Bronchial epithelial cell (primary cell): Measurements from ENCODE around the gene ZNF14. TPM values are rescaled to one million over a fixed set of nuclear protein-coding genes. Genes with fewer than 3 reads are reported as not detected.

Experiments
- DNase-seq: peaks from one replicate; pipeline ENCODE4 v3.0.0-alpha.2; 2010; ENCODE audit warnings: low read depth
- FAIRE-seq: peaks from 2 replicates; lab custom pipeline; 2011; peaks lifted over from hg19 to GRCh38; lab: Jason Lieb, UNC
- H3K27me3 ChIP-seq: 2 replicates; pipeline ENCODE4 v1.5.1; 2011; ENCODE audit warnings: low read length; ENCODE audit not compliant: control insufficient read depth, insufficient read depth
- H3K36me3 ChIP-seq: 2 replicates; pipeline ENCODE4 v1.5.1; 2011; ENCODE audit warnings: low read length; ENCODE audit not compliant: control insufficient read depth, insufficient read depth
- H3K4me3 ChIP-seq: 2 replicates; pipeline ENCODE4 v1.5.1; 2011; ENCODE audit warnings: mild to moderate bottlenecking, low read depth, low read length, control low read depth
- total RNA-seq: library from RNA; depleted of rRNA; stranded (reverse); fragments of >200 nt; gene quantifications from 2 replicates; pipeline ENCODE4 v1.2.1, GENCODE V29; 2014
- TF ChIP-seq, protein P1 (sequence below): IDR thresholded peaks from 2 replicates; pipeline ENCODE4 v1.5.1; 2011; ENCODE audit warnings: mild to moderate bottlenecking, moderate library complexity, low read length, control low read depth, inconsistent platforms; ENCODE audit not compliant: insufficient read depth, severe bottlenecking

Gene ZNF14
- total RNA-seq, 1 donor from 2014 or later = 4.2 TPM

DNA sequence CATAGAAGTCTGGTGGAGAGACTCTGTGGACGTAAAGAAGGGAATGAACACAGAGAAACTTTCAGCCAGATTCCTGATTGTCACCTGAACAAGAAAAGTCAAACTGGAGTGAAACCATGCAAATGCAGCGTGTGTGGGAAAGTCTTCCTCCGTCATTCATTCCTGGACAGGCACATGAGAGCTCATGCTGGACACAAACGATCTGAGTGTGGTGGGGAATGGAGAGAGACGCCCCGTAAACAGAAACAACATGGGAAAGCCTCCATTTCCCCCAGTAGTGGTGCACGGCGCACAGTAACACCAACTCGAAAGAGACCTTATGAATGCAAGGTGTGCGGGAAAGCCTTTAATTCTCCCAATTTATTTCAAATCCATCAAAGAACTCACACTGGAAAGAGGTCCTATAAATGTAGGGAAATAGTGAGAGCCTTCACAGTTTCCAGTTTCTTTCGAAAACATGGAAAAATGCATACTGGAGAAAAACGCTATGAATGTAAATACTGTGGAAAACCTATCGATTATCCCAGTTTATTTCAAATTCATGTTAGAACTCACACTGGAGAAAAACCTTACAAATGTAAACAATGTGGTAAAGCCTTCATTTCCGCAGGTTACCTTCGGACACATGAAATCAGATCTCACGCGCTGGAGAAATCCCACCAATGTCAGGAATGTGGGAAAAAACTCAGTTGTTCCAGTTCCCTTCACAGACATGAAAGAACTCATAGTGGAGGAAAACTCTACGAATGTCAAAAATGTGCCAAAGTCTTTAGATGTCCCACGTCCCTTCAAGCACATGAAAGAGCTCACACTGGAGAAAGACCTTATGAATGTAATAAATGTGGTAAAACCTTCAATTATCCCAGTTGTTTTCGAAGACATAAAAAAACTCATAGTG is 53.5 kb downstream of the ZNF14 start:
- FAIRE-seq (no peak), DNase-seq (no peak)
- TF ChIP-seq, protein P1, sequence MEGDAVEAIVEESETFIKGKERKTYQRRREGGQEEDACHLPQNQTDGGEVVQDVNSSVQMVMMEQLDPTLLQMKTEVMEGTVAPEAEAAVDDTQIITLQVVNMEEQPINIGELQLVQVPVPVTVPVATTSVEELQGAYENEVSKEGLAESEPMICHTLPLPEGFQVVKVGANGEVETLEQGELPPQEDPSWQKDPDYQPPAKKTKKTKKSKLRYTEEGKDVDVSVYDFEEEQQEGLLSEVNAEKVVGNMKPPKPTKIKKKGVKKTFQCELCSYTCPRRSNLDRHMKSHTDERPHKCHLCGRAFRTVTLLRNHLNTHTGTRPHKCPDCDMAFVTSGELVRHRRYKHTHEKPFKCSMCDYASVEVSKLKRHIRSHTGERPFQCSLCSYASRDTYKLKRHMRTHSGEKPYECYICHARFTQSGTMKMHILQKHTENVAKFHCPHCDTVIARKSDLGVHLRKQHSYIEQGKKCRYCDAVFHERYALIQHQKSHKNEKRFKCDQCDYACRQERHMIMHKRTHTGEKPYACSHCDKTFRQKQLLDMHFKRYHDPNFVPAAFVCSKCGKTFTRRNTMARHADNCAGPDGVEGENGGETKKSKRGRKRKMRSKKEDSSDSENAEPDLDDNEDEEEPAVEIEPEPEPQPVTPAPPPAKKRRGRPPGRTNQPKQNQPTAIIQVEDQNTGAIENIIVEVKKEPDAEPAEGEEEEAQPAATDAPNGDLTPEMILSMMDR = no peak
- no peaks in the 10 kb centered on the region for H3K27me3 ChIP-seq
- no peak overlapping the region for H3K4me3 ChIP-seq
- H3K36me3 ChIP-seq = peaks cover 14% of the 10 kb centered on the region

DNA sequence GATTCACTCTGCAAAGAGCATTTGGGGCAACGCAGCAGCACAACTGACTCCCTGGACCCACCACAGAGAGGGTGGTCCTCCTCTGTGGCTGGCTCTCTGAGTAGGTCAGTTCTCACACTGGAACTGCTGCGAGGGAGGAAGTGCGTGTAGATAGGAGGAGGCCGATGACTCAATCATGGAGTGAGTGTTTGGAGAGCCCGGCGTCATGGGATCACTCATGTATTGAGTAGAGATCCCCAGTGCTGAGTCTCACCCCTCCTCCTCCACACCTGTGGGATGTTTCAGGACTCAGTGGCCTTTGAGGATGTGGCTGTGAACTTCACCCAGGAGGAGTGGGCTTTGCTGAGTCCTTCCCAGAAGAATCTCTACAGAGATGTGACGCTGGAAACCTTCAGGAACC is 55.3 kb downstream of the ZNF14 start:
- FAIRE-seq = no peak
- Histone ChIP-seq H3K27me3 (no peaks in the 10 kb centered on the region), H3K36me3 (peaks cover 14% of the 10 kb centered on the region), H3K4me3 (no peak overlapping the region)
- no peak for DNase-seq
- TF ChIP-seq, protein P1 = no peak

DNA sequence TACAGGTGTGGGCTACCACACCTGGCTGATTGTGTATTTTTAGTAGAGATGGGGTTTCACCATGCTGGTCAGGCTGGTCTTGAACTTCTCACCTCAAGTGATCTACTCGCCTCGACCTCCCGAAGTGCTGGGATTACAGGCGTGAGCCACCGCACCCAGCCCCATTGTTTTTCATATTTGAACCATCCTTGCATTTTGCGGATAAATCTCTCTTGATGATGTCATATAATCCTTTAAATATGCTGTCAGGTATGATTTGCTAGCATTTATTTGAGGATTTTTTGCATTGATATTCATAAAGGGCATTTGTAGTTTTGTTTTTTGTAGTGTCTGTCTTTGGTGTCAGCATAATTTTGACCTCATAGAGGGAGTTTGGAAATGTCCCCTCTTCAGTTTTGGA is 58.6 kb downstream of the ZNF14 start:
- TF ChIP-seq, protein P1 = no peak
- no peak overlapping the region for H3K4me3 ChIP-seq
- no peak for DNase-seq
- no peaks in the 10 kb centered on the region for H3K27me3 ChIP-seq
- FAIRE-seq = no peak
- peaks cover 12% of the 10 kb centered on the region for H3K36me3 ChIP-seq

DNA sequence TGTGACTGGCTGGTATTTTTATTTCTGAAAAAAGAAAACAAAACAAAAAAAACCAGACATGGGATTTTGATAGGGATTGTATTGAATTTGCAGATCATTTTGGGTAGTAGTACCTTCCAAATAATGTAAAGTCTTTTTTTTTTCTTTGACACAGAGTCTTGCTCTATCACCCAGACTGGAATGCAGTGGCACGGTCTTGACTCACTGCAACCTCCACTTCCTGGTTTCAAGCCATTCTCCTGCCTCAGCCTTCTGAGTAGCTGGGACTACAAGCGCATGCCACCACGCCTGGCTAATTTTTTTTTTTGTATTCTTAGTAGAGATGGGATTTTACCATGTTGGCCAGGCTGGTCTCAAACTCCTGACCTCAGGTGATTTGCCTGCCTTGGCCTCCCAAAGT is 60.1 kb downstream of the ZNF14 start:
- Histone ChIP-seq H3K36me3 (peaks cover 9% of the 10 kb centered on the region), H3K4me3 (no peak overlapping the region), H3K27me3 (no peaks in the 10 kb centered on the region)
- TF ChIP-seq, protein P1 = no peak
- DNase-seq = no peak
- FAIRE-seq = no peak

DNA sequence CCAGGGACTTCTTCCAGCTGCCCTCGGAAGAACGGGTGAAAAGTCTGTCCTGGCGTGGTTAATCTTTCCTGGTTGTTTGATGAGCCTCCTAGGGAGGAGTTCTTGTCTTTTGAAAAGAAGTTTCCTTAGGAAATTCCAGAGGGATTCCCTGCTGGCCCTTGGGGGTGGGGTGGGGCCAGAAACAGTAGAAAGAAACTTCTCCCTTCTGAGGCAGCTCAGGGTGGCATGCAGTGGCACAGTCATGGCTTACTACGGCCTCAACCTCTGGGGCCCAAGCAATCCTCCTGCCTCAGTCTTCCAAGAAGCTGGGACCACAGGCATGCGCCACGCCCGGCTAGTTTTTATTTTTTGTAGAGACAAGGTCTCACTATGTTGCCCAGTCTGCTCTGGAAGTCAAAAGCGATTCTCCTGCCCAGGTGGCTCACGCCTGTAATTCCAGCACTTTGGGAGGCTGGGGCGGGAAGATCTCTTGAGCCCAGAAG is 62.8 kb downstream of the ZNF14 start:
- no peak overlapping the region for H3K4me3 ChIP-seq
- H3K27me3 ChIP-seq = no peaks in the 10 kb centered on the region
- H3K36me3 ChIP-seq = no peaks in the 10 kb centered on the region
- DNase-seq (no peak), FAIRE-seq (no peak)
- TF ChIP-seq, protein P1 = no peak
